ENCODE results near the gene SYT5.
A peak's percentile ranks its signal among the peaks of the same experiment; 100 is the strongest.
"Not testable (repeated sequence)": the region's sequence is repeated elsewhere in the genome, so short reads cannot be mapped to it uniquely, and the experiment has no call there.

The SYT5 gene

GRCh38 chr19:55166530-55167268, 13.4 kb downstream of the SYT5 start, which contains the start of gene DNAAF3:
DNAAF3 (minus strand) TSS chr19:55166613; CDS start chr19:55166413, 200 bp downstream.
- peak; percentile 54 for DNase-seq

- DNase-seq, result no peak
Measured at GRCh38 chr19:55165952-55166529, 14.0 kb downstream of the SYT5 start.

DNA sequence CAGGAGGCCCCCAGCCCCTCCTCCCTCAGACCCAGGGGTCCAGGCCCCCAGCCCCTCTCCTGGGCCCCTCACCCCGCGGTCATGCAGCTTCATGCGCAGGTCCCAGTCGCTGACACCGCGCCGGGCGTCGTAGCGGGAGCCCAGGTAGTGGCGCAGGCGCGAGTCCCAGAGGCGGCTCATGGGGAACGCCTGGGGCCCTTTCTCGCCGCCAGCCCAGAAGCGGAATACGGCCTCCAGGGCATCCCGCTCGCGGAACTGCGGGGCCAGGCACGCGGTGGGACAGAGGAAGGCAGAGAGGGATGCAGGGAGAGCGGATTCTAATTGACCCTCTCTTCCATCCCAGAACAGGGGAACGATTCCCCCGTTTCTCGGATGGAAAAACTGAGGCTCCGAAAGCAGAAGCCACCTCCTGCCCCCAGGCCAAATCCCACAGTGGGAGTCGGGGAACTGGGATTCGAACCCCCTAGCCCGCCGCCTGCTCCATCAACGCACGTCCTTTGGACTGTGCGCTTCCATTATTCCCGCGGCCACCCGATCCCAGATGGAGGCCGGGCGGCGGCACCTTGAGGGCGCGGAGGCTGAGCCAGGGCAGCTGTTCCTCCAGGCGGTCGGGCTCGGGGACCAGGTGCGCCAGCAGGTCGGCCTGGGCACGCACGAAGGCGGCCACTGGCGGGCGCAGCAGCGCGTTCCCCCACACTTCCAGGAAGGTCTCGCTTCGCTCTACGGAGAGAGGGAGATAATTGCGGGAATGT, 18.3 kb downstream of the SYT5 start:
- DNase-seq, result no peak

DNA sequence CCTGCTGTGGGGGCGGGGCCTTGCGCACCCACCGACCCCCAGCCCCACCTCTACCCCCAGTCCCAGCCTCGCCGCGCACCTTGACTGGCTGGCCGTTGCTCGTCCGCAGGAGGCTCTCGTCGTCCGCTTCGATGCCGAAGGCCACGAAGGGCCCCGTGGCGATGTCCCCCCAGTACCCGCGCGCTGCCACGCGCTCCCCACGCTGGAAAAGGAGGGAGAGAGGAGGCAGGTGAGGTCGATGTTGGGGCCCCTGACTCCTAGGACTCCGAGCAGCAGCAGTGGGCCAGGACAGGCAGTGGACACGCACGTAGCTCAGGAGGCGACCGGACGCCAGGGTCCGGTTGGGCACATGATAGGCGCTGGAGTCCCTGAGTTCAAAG, 19.1 kb downstream of the SYT5 start:
- DNase-seq, result no peak

DNA sequence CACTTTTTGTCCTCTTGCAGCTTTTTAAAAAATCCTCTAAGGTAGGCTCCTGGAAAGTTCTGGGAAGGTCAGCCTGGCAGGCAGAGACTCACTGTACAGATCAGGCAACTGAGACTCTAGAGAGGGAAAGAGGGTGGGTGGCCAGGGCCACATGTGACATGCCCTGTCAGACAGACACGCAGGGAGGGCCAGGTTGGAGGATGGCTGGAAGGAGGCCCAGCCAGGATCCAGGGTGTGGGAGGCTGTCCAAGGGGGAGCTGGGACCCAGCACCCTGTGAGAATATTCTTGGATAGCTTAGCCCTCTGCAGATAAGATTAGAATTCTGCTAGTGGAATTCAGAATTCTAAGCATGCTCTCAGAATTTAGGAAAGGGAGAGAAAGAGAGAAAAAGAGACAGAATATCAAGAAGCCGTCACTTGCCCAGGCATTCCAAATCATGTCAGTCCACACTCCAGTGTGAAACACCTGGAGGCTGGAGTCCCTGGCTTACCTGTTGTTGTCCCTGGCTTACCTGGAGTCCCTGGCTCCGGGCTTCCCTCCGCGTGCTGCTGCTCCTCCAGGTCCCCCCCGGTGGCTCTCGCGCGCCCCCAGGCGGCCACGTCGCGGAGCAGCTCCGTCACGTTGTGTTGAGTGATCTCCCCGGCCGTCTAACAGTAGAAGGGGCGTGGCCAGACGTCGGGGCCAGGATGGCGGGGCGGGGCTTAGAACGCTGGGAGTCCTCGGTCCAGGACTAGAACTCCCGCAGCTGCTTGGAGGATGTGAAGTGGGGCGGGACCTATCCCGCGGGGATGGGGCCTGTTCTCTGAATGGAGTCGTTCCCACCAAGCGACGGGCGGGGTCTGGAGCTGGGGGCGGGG, 19.7 kb downstream of the SYT5 start:
- DNase-seq, result peak; percentile 41

DNA sequence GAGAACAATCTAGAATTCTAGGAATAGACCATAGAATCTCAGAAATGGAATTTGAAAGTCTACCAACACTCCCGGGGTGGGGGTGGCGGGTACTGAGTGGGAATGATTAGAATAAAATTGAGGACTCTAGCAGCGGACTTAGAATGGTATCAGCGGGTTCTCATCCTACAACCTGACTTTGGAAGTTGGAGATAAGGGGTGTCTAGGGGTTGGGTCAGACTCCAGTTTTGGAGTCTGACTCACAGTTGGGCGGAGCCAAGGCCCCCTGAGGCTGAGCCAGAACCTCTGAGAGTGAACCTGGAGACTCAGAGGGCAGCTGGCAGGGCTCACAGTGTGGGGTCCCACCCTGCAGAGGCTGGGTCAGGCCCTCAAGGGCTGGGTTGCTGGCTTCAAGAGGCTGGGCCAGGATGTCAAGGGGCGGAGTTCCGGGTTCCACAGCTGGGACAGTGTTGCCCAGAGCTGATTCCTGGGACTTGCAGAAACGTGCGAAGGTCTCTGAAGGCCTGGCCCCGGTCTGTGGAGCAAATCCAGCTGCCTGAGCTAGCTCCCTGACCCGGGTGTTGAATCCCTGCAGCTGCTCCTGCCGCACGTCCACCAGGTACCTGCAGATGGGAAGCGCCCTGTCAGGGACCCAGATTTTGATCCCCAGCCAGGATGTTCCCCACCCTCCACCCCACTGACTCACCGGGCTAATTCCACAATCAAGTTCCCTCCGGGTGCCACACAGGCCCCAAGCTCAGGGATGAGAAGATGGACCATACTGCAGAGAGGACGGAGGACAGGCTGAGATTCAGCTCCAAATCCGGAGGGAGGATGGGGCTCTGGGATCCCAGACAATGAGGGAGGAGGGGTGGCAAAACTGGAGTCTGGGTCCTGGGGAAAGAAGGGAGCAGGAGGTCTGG, 21.0 kb downstream of the SYT5 start:
- DNase-seq, result no peak

GRCh38 chr19:55158423-55158822, 21.7 kb downstream of the SYT5 start:
- no peak for DNase-seq

GRCh38 chr19:55157064-55157908, 22.8 kb downstream of the SYT5 start, which contains the start of gene TNNI3:
TNNI3 (minus strand) TSS chr19:55157732; CDS start chr19:55157589, 143 bp downstream.
- no peak for DNase-seq

- DNase-seq, result no peak
Measured at GRCh38 chr19:55156202-55157063, 23.7 kb downstream of the SYT5 start.

DNA sequence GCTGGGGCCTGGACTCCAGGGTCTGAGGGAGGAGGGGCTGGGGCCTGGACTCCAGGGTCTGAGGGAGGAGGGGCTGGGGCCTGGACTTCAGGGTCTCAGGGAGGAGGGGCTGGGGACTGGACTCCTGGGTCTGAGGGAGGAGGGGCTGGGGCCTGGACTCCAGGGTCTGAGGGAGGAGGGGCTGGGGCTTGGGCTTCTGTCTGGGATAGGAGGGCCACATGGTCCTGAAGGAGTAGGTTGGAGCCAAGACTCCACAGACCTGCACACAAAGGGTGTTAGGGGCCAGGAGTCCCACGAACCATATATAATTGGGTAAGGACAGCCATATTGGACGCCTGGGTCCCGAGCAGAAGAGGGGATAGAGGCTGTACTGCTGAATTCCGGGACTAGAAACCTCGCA, 24.3 kb downstream of the SYT5 start:
- not testable (repeated sequence) for DNase-seq

DNA sequence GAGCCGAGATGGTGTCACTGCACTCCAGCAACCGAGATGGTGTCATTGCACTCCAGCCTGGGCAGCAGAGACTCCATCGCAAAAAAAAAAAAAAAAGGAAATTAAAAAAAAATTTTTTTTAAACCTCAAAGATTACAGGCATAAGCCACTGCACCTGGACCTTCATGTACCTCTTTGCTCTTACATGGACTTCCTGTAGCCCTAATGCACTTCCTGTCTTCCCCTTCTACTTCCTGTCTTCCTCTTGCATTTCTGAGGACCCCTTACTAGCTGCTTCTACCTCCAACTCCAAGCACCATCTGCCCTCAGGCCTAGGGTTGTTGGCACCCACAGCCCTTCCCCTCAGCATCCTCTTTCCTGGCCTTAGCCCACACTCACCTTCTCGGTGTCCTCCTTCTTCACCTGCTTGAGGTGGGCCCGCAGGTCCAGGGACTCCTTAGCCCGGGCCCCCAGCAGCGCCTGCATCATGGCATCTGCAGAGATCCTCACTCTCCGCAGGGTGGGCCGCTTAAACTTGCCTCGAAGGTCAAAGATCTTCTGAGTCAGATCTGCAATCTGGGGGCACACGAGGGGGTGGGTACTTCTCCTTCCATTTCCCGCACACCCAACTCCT, 26.3 kb downstream of the SYT5 start:
- no peak for DNase-seq

GRCh38 chr19:55152017-55152416, 28.1 kb downstream of the SYT5 start:
- no peak for DNase-seq

DNA sequence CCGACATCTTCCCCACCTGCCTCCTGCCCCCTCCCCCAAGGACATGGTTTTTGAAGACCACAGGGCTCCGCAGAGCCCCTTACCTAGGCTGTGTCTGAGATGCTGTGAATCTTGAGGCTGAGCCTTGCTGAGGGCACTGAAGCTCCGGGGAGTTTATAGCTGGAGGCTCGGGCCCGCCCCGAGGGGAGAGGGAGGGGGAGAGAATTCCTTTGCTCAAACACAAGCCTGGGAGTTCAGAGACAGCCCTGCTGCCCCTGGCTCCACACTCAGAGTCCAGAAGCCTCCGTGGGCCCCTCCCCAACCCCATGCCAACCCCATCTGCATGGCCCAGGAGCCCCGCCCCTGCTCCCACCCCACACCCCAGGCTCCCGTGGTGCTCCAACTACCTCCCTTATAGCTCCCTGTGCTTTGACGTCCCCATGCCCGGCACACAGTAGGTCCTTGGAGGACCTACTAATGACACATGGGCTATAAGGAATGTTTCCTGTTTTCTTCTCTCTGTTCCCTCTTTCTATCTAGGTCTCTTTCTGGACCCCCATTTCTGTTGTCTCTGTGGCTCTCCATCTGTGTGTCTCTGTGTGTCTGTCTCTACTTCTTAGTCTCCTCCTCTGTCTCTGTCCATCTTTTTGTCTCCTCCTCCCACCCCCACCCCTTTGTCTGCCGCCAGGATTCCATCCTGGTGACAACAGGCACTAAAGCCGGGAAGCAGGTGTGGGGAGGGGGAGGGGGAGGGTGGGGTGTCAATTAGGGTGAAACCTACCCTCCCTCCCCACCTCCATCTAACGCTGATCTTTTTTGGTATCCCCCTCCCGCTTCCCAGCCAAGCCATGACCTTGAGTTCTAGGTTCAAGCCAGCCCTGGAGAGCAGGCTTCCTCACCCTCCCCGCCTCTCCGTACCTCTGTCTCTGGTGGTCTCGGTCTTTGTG, 30.7 kb downstream of the SYT5 start, which contains the start of gene TNNT1:
Gene TNNT1, minus strand, starts transcription at position 129 of the 926 bp plus-strand sequence. CDS start 2,049 bp downstream, outside the sequence.
- no peak for DNase-seq

DNA sequence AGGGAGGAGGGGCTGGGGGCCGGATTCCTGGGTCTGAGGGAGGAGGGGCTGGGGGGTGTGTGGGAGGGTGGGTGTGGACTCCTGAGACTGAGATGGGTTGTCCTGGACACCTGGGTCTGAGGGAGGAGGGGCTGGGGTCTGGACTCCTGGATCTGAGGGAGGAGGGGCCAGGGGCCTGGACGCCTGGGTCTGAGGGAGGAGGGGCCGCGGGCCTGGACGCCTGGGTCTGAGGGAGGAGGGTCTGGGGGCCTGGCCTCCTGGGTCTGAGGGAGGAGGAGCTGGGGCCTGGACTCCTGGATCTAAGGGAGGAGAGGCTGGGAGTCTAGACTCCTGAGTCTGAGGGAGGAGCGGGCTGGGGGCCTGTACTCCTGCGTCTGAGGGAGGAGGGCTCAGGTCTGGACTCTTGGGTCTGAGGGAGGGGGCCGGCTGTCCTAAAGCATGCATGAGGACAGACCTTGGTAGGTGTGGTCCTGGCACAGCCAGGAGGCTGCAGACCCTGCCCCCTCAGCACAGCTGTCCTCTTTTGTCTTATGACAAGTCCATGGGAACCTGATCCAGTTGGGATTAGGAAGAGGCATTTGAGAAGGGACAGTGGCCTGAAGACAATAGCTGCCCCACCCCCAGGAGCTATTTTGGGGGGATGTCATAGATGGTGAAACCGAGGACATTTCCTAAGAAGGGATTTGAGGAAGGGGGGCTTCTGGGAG, 32.4 kb downstream of the SYT5 start:
- no peak for DNase-seq

GRCh38 chr19:55146705-55147273, 33.3 kb downstream of the SYT5 start:
- no peak for DNase-seq

DNA sequence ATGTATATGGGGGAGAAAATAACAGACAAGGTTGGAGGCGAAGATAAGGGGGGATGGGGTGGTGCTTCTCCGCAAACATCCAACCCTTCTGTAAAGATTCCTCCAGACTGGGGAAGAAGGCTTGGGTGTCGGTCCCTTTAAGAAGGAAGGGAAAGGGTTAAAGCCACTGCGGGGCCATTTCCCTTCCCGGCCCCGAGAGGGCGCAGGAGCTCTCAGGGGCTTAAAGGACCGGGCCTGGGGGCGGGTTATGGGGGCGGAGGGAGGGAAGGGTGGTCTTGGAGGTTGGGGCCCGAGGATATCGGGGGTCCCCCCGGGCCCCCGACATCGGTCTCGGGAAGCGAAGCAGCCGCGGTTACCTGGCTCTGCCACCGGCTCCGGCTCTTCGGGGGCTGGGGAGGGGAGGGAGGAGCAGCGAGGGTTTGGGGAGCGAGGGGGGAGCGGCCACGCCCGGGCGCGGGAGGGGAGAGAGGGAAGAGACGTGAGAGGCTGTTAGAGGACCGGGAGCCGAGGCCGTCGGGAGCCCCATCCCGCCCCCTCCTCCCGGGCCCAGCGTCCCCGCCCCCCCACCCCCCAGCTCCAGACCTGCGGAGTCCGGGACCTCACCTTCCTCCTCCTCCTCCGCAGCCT, 33.9 kb downstream of the SYT5 start:
- no peak for DNase-seq
